Omental fat pad (tissue), 4 donors: ENCODE results near the gene GGTA1. TPM values are rescaled to one million over a fixed set of nuclear protein-coding genes. Genes with fewer than 3 reads are reported as not detected.

ENCODE experiments used
- ATAC-seq: fragments of 150-250 bp; one replicate; pipeline ENCODE4 v1.9.1; 2016; ENCODE audit warnings: mild to moderate bottlenecking, moderate library complexity; ENCODE audit not compliant: low FRiP score
- DNase-seq: peaks from one replicate; pipeline ENCODE4 v3.0.0-alpha.2; 2019; ENCODE audit warnings: low spot score
- total RNA-seq, 4 donors: library from RNA; depleted of rRNA; stranded (reverse); fragments of >200 nt; gene quantifications; one replicate each; pipeline ENCODE4 v1.1.0, GENCODE V29; 2016
- TF ChIP-seq, protein P1 (sequence below), 3 donors: fragments of 450-650 bp; IDR thresholded peaks; one replicate each; pipeline ENCODE4 v1.5.1; 2016 to 2017; ENCODE audit warnings: antibody characterized with exemption in 3 of 3, mild to moderate bottlenecking in 3 of 3, moderate library complexity in 2 of 3

GGTA1 gene
- total RNA-seq: 10 to 100 TPM in 3 of 4 donors, 1 to 10 TPM in 1; 9.1 to 28.5 (median 19.8) TPM

- DNase-seq (no peak), ATAC-seq (peak; percentile 83)
- TF ChIP-seq, protein P1, sequence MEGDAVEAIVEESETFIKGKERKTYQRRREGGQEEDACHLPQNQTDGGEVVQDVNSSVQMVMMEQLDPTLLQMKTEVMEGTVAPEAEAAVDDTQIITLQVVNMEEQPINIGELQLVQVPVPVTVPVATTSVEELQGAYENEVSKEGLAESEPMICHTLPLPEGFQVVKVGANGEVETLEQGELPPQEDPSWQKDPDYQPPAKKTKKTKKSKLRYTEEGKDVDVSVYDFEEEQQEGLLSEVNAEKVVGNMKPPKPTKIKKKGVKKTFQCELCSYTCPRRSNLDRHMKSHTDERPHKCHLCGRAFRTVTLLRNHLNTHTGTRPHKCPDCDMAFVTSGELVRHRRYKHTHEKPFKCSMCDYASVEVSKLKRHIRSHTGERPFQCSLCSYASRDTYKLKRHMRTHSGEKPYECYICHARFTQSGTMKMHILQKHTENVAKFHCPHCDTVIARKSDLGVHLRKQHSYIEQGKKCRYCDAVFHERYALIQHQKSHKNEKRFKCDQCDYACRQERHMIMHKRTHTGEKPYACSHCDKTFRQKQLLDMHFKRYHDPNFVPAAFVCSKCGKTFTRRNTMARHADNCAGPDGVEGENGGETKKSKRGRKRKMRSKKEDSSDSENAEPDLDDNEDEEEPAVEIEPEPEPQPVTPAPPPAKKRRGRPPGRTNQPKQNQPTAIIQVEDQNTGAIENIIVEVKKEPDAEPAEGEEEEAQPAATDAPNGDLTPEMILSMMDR (IDR thresholded peaks at IDR 0.05): no peak
Measured at GRCh38 chr9:121499427-121500164, at the start of gene GGTA1. Gene GGTA1 (minus strand): TSS chr9:121499844. CDS start chr9:121467922, 31,922 bp downstream.

DNA sequence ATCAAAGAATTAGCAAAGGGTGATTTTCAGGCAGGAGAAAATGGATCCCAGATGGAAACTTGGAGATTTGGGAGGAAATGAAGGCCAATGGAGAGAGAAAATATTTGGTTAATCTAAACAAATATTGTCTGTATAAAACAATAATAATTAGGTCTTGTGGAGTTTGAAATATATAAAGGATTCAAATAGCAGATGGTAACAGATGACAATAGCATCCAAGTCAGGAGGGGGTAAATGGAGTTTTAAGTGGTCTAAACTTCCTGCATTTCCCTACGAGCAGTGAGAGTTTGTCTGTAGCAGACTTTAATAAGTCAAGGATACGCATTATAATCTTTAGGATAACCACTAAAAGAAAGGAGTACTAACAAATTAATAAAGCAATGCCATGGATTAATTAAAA, 49.0 kb upstream of the GGTA1 start:
- TF ChIP-seq, protein P1 (IDR thresholded peaks at IDR 0.05): no peak
- DNase-seq (no peak), ATAC-seq (no peak)

- DNase-seq: peak; percentile 89
- TF ChIP-seq, protein P1 (IDR thresholded peaks at IDR 0.05): peak in 1 of 3 donors; percentile 86
- peak; percentile 97 for ATAC-seq
Measured at GRCh38 chr9:121545875-121546423, 46.3 kb upstream of the GGTA1 start.

GRCh38 chr9:121545150-121545874, 45.7 kb upstream of the GGTA1 start:
- ATAC-seq: no peak
- no peak for DNase-seq
- TF ChIP-seq, protein P1 (IDR thresholded peaks at IDR 0.05): no peak

- ATAC-seq: no peak
- no peak for DNase-seq
- TF ChIP-seq, protein P1 (IDR thresholded peaks at IDR 0.05): no peak
Measured at GRCh38 chr9:121542025-121542424, 42.4 kb upstream of the GGTA1 start.

- no peak for DNase-seq
- TF ChIP-seq, protein P1 (IDR thresholded peaks at IDR 0.05): no peak
- no peak for ATAC-seq
Measured at GRCh38 chr9:121541256-121541655, 41.6 kb upstream of the GGTA1 start.
